ENCODE measurements around the gene TMEM106A.

TMEM106A gene

DNA sequence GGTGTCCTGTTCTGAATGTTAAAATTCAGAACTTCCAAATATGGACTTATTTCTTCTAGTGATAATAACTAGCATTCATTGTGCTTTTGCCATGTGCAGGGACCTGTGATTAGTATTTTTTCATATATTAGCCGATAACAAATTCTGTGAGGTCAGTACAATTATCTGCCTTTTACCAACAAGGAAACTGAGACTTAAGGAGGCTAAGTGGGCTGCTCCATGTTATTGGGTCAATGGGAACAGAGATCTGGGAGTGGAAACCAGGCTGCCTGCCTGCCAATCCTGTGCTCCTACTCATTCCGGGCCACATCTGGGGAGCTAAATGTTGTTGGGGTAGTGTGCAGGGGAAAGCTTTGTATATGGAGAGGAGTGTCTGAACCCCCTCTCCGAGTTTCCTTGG lies 3.7 kb downstream of the TMEM106A start:
- no peak for TF ChIP-seq CTCF (conservative IDR thresholded peaks at IDR 0.05; ENCODE audit: low read depth)
- ChIA-PET POLR2A (ENCODE audit: low non-redundant PET) (no interaction called here), CTCF (no interaction called here)
- no peak overlapping the region for H3K27ac ChIP-seq
- DNase-seq (ENCODE audit: low spot score): no peak

GRCh38 chr17:43216369-43216761 lies 4.7 kb downstream of the TMEM106A start:
- H3K27ac ChIP-seq: no peak overlapping the region
- ChIA-PET POLR2A (ENCODE audit: low non-redundant PET) (no interaction called here), CTCF (no interaction called here)
- DNase-seq (ENCODE audit: low spot score): no peak
- TF ChIP-seq CTCF (conservative IDR thresholded peaks at IDR 0.05; ENCODE audit: low read depth): no peak

GRCh38 chr17:43216762-43217613 lies 5.3 kb downstream of the TMEM106A start:
- ChIA-PET CTCF (no interaction called here), POLR2A (ENCODE audit: low non-redundant PET) (no interaction called here)
- H3K27ac ChIP-seq: no peak overlapping the region
- DNase-seq (ENCODE audit: low spot score): no peak
- TF ChIP-seq CTCF (conservative IDR thresholded peaks at IDR 0.05; ENCODE audit: low read depth): no peak

- ChIA-PET POLR2A (ENCODE audit: low non-redundant PET) (no interaction called here), CTCF (no interaction called here)
- no peak for DNase-seq (ENCODE audit: low spot score)
- H3K27ac ChIP-seq: no peak overlapping the region
- no peak for TF ChIP-seq CTCF (conservative IDR thresholded peaks at IDR 0.05; ENCODE audit: low read depth)
These were observed 6.0 kb downstream of the TMEM106A start for GRCh38 chr17:43217614-43218087.

DNA sequence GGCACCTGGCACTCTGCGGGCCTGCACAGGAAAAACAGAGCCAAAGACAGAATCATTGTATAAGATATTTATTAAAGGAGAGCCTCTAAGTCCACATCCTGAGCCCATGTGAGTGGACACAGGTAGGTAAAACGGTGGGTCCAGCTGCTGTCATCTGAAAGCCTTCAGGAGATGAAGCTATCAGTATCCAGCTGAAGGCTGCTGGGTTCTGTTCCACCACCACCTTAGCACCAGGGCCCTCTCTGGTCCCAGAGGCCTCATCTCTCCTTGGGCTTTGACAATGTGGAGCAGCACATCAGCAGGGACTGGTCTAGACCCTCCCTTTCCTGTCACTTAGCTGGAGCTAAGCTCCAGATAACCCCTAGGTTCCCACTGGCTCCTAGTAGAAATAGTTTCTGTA lies 7.3 kb downstream of the TMEM106A start:
- DNase-seq (ENCODE audit: low spot score): no peak
- no peak for TF ChIP-seq CTCF (conservative IDR thresholded peaks at IDR 0.05; ENCODE audit: low read depth)
- no peak overlapping the region for H3K27ac ChIP-seq
- ChIA-PET POLR2A (ENCODE audit: low non-redundant PET) (no interaction called here), CTCF (interaction anchor here (0.6 kb wide), 1 partner anchor 195 kb away, joined by 3 read pairs; no protein-coding TSS in a partner anchor)

- DNase-seq (ENCODE audit: low spot score): no peak
- ChIA-PET CTCF (no interaction called here), POLR2A (ENCODE audit: low non-redundant PET) (no interaction called here)
- no peak overlapping the region for H3K27ac ChIP-seq
- TF ChIP-seq CTCF (conservative IDR thresholded peaks at IDR 0.05; ENCODE audit: low read depth): no peak
These were observed 8.2 kb downstream of the TMEM106A start for GRCh38 chr17:43219746-43220380.
